DOHH2 (cell line): Measurements from ENCODE around the gene STXBP4.

ENCODE experiments used
- CTCF ChIP-seq: fragments of 200-600 bp; sonication (generic); IDR thresholded peaks from one replicate; pipeline ENCODE4 v1.5.1; 2014; ENCODE audit warnings: antibody characterized with exemption, mild to moderate bottlenecking, low read depth, low read length; ENCODE audit not compliant: poor library complexity, severe bottlenecking
- EZH2phosphoT487 ChIP-seq: fragments of 200-600 bp; sonication (generic); IDR thresholded peaks from 2 replicates; pipeline ENCODE4 v1.6.1; 2017; ENCODE audit warnings: borderline replicate concordance, mild to moderate bottlenecking, antibody characterized with exemption, low read length, moderate library complexity, mixed read lengths

- TF ChIP-seq CTCF: no peak
- TF ChIP-seq EZH2phosphoT487: no peak
Observed at GRCh38 chr17:55171634-55172328, 203.2 kb downstream of the STXBP4 start.
